GM12878 (cell line): ENCODE measurements around the gene LYPD5. TPM values are rescaled to one million over a fixed set of nuclear protein-coding genes. Genes with fewer than 3 reads are reported as not detected.

Source experiments
- BCL11A ChIP-seq: IDR thresholded peaks from 2 replicates; pipeline ENCODE4 v1.6.1; 2011; ENCODE audit warnings: low read depth, low read length
- CBX3 ChIP-seq: fragments of 200-600 bp; sonication (generic); IDR thresholded peaks from 2 replicates; pipeline ENCODE4 v1.6.1; 2016; ENCODE audit warnings: low read depth, borderline replicate concordance
- CEBPB ChIP-seq, 2 experiments: fragments of 150-350 bp in 1 of 2; IDR thresholded peaks; 2 replicates each; pipeline ENCODE4 v1.6.1; 2012 to 2014; ENCODE audit warnings: low read depth in 2 of 2, low read length in 2 of 2, borderline replicate concordance in 1 of 2, inconsistent platforms in 1 of 2
- CHD4 ChIP-seq: fragments of 200-600 bp; sonication (generic); IDR thresholded peaks from 2 replicates; pipeline ENCODE4 v1.6.1; 2016; ENCODE audit warnings: mild to moderate bottlenecking
- EED ChIP-seq: sonication (generic); IDR thresholded peaks from 2 replicates; pipeline ENCODE4 v1.6.1; 2016; ENCODE audit warnings: antibody characterized with exemption, low read depth
- FOXM1 ChIP-seq: IDR thresholded peaks from 2 replicates; pipeline ENCODE4 v1.6.1; 2012; ENCODE audit warnings: low read depth, mild to moderate bottlenecking, inconsistent platforms, low read length, moderate library complexity
- HDAC6 ChIP-seq: fragments of 200-600 bp; sonication (generic); IDR thresholded peaks from one replicate; pipeline ENCODE4 v1.8.0; 2017; ENCODE audit warnings: antibody characterized with exemption; ENCODE audit not compliant: unreplicated experiment
- IKZF2 ChIP-seq, 2 experiments: fragments of 450-650 bp; IDR thresholded peaks; 2 replicates each; pipeline ENCODE4 v1.6.1; 2017; ENCODE audit warnings: mild to moderate bottlenecking in 2 of 2, moderate library complexity in 2 of 2
- MTA2 ChIP-seq: fragments of 450-650 bp; IDR thresholded peaks from 2 replicates; pipeline ENCODE4 v1.6.1; 2016; ENCODE audit warnings: low read depth, mild to moderate bottlenecking, moderate library complexity
- NBN ChIP-seq: fragments of 450-650 bp; IDR thresholded peaks from 2 replicates; pipeline ENCODE4 v1.6.1; 2016
- NFYB ChIP-seq: IDR thresholded peaks from 2 replicates; pipeline ENCODE4 v1.6.1; 2011; ENCODE audit warnings: low read depth, mild to moderate bottlenecking, low read length, improper control_type of control experiment, moderate library complexity; ENCODE audit not compliant: insufficient read depth
- POU2F2 ChIP-seq: IDR thresholded peaks from 3 replicates; pipeline ENCODE4 v1.6.1; 2011; ENCODE audit warnings: low read depth, mild to moderate bottlenecking, low read length, borderline replicate concordance
- RUNX3 ChIP-seq: IDR thresholded peaks from 2 replicates; pipeline ENCODE4 v1.6.1; 2012; ENCODE audit warnings: low read length, inconsistent platforms
- SMARCA5 ChIP-seq: fragments of 450-650 bp; IDR thresholded peaks from 2 replicates; pipeline ENCODE4 v1.6.1; 2017; ENCODE audit warnings: mild to moderate bottlenecking
- SMC3 ChIP-seq: IDR thresholded peaks from 2 replicates; pipeline ENCODE4 v1.6.1; 2011; ENCODE audit warnings: low read length, improper control_type of control experiment, borderline replicate concordance
- SRF ChIP-seq, 2 experiments: IDR thresholded peaks; 2 replicates each; pipeline ENCODE4 v1.6.1; 2011; ENCODE audit warnings: low read depth in 2 of 2, low read length in 2 of 2, mild to moderate bottlenecking in 1 of 2, moderate library complexity in 1 of 2
- SUZ12 ChIP-seq: fragments of 200-600 bp; sonication (generic); IDR thresholded peaks from one replicate; pipeline ENCODE4 v1.6.1; 2018; ENCODE audit warnings: antibody characterized with exemption, mild to moderate bottlenecking; ENCODE audit not compliant: unreplicated experiment
- TARDBP ChIP-seq: IDR thresholded peaks from 2 replicates; pipeline ENCODE4 v1.6.1; 2016; ENCODE audit warnings: borderline replicate concordance
- TBL1XR1 ChIP-seq: IDR thresholded peaks from 2 replicates; pipeline ENCODE4 v1.6.1; 2012; ENCODE audit warnings: low read depth, low read length, improper control_type of control experiment
- TCF12 ChIP-seq: IDR thresholded peaks from 2 replicates; pipeline ENCODE4 v1.6.1; 2011; ENCODE audit warnings: low read depth, mild to moderate bottlenecking, low read length
- TCF7 ChIP-seq: IDR thresholded peaks from 2 replicates; pipeline ENCODE4 v1.6.1; 2014; ENCODE audit warnings: antibody characterized with exemption, borderline replicate concordance
- YBX1 ChIP-seq: fragments of 450-650 bp; IDR thresholded peaks from 2 replicates; pipeline ENCODE4 v1.6.1; 2016; ENCODE audit warnings: antibody characterized with exemption
- ZNF207 ChIP-seq: fragments of 450-650 bp; IDR thresholded peaks from 2 replicates; pipeline ENCODE4 v1.6.1; 2014; ENCODE audit warnings: antibody characterized with exemption, mild to moderate bottlenecking, borderline replicate concordance
- ZNF384 ChIP-seq: IDR thresholded peaks from 2 replicates; pipeline ENCODE4 v1.6.1; 2012; ENCODE audit warnings: low read depth, mild to moderate bottlenecking, low read length, improper control_type of control experiment, borderline replicate concordance
- polyA plus RNA-seq, 11 experiments: library from polyadenylated mRNA; depleted of rRNA in 4 of 11; unstranded in 6 of 11; stranded (reverse) in 5 of 11; fragments of >200 nt; fragmentation: Nextera tagmentation in 4 of 11; fragmentation: Illumina TruSeq in 1 of 11; extraction: Ambion mirVana in 4 of 11; extraction: Trizol in 1 of 11; gene quantifications; 1 replicate in 1 of 11; 2 replicates in 10 of 11; pipeline versions ENCODE4 v1.2.1 to v1.2.3, GENCODE V29; 2011 to 2016; ENCODE audit warnings: inconsistent platforms in 2 of 11, missing spikeins in 2 of 11, low read depth in 1 of 11
- total RNA-seq, 4 experiments: library from RNA; depleted of rRNA in 3 of 4; stranded (reverse); fragments of >200 nt in 3 of 4; fragmentation: Illumina TruSeq in 1 of 4; extraction: Trizol in 1 of 4; gene quantifications; 2 replicates each; pipeline versions ENCODE4 v1.2.1 to v1.2.3, GENCODE V29; 2013 to 2021
- TF ChIP-seq, protein P1 (sequence below): IDR thresholded peaks from 2 replicates; pipeline ENCODE4 v1.6.1; 2012; ENCODE audit warnings: low read depth, low read length, improper control_type of control experiment
- TF ChIP-seq, protein P2 (sequence below): fragments of 450-650 bp; IDR thresholded peaks from 2 replicates; pipeline ENCODE4 v1.6.1; 2017; ENCODE audit warnings: mild to moderate bottlenecking, moderate library complexity
- TF ChIP-seq, protein P3 (sequence below): fragments of 150-350 bp; IDR thresholded peaks from 2 replicates; pipeline ENCODE4 v1.6.1; 2016; ENCODE audit warnings: low read depth, low read length

Gene LYPD5
- total and polyA plus RNA-seq, 10 of the 15 experiments (the other 5 are each of a cell fraction or from before 2014, with no cell fraction given): 0.04 to 2.2 (median 0.69) TPM; not detected in 1

DNA sequence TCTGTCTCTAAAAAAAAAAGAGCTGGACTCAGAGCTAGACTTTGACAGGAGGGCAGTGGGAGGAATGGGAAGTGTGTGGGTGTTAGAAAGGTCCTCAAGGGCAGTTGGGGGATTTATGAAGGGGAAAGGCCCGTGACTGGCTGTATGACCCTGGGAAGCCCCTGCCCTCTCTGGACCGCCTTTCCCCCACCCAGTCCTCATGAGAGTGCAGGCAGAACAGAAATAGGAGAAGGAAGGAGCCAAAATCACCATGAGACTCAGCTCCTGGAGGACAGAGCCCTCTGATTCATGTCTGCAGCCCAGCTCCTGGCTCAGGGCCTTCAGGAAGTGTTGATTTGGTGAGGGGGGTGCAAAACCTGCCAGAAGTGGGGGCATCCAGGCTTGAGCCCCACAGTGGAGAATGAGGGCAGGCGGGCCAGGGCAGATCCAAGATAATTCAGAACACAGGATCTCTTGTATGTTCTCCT, 38.7 kb downstream of the LYPD5 start (continued):
- no peak for TF ChIP-seq SRF (IDR thresholded peaks at IDR 0.05; ENCODE audit: low read depth in 2 of 2, low read length in 2 of 2)
- TF ChIP-seq ZNF384: peak; percentile 68; the same call in 1 of the 2 replicates
- peak; percentile 49; the same call in 1 of the 2 replicates for TF ChIP-seq MTA2
- TF ChIP-seq IKZF2 (IDR thresholded peaks at IDR 0.05): peak; percentile 84 to 87
- no peak for TF ChIP-seq NFYB
- no peak for TF ChIP-seq SUZ12
- TF ChIP-seq CBX3: no peak
- no peak; the same call in 1 of the 2 replicates for TF ChIP-seq NBN
- no peak for TF ChIP-seq SMC3
- peak; percentile 84; the same call in 1 of the 2 replicates for TF ChIP-seq FOXM1
- TF ChIP-seq CHD4: no peak
- no peak; the same call in 1 of the 2 replicates for TF ChIP-seq TBL1XR1
- TF ChIP-seq, protein P1, sequence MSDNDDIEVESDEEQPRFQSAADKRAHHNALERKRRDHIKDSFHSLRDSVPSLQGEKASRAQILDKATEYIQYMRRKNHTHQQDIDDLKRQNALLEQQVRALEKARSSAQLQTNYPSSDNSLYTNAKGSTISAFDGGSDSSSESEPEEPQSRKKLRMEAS: no peak
- TF ChIP-seq SMARCA5: no peak
- no peak for TF ChIP-seq ZNF207
- TF ChIP-seq YBX1: no peak
- TF ChIP-seq CEBPB (IDR thresholded peaks at IDR 0.05; ENCODE audit: borderline replicate concordance in 1 of 2, low read depth in 2 of 2, low read length in 2 of 2): no peak
- TF ChIP-seq BCL11A: peak; percentile 80
- peak; percentile 42; the same call in 1 of the 3 replicates for TF ChIP-seq POU2F2
- TF ChIP-seq EED: peak; percentile 94
- TF ChIP-seq, protein P2, sequence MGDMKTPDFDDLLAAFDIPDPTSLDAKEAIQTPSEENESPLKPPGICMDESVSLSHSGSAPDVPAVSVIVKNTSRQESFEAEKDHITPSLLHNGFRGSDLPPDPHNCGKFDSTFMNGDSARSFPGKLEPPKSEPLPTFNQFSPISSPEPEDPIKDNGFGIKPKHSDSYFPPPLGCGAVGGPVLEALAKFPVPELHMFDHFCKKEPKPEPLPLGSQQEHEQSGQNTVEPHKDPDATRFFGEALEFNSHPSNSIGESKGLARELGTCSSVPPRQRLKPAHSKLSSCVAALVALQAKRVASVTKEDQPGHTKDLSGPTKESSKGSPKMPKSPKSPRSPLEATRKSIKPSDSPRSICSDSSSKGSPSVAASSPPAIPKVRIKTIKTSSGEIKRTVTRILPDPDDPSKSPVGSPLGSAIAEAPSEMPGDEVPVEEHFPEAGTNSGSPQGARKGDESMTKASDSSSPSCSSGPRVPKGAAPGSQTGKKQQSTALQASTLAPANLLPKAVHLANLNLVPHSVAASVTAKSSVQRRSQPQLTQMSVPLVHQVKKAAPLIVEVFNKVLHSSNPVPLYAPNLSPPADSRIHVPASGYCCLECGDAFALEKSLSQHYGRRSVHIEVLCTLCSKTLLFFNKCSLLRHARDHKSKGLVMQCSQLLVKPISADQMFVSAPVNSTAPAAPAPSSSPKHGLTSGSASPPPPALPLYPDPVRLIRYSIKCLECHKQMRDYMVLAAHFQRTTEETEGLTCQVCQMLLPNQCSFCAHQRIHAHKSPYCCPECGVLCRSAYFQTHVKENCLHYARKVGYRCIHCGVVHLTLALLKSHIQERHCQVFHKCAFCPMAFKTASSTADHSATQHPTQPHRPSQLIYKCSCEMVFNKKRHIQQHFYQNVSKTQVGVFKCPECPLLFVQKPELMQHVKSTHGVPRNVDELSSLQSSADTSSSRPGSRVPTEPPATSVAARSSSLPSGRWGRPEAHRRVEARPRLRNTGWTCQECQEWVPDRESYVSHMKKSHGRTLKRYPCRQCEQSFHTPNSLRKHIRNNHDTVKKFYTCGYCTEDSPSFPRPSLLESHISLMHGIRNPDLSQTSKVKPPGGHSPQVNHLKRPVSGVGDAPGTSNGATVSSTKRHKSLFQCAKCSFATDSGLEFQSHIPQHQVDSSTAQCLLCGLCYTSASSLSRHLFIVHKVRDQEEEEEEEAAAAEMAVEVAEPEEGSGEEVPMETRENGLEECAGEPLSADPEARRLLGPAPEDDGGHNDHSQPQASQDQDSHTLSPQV: no peak
- peak; percentile 44; the same call in 1 of the 2 replicates for TF ChIP-seq TCF12
- TF ChIP-seq, protein P3, sequence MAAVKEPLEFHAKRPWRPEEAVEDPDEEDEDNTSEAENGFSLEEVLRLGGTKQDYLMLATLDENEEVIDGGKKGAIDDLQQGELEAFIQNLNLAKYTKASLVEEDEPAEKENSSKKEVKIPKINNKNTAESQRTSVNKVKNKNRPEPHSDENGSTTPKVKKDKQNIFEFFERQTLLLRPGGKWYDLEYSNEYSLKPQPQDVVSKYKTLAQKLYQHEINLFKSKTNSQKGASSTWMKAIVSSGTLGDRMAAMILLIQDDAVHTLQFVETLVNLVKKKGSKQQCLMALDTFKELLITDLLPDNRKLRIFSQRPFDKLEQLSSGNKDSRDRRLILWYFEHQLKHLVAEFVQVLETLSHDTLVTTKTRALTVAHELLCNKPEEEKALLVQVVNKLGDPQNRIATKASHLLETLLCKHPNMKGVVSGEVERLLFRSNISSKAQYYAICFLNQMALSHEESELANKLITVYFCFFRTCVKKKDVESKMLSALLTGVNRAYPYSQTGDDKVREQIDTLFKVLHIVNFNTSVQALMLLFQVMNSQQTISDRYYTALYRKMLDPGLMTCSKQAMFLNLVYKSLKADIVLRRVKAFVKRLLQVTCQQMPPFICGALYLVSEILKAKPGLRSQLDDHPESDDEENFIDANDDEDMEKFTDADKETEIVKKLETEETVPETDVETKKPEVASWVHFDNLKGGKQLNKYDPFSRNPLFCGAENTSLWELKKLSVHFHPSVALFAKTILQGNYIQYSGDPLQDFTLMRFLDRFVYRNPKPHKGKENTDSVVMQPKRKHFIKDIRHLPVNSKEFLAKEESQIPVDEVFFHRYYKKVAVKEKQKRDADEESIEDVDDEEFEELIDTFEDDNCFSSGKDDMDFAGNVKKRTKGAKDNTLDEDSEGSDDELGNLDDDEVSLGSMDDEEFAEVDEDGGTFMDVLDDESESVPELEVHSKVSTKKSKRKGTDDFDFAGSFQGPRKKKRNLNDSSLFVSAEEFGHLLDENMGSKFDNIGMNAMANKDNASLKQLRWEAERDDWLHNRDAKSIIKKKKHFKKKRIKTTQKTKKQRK: no peak
- no peak for TF ChIP-seq TCF7
- TF ChIP-seq RUNX3: peak; percentile 77
- TF ChIP-seq TARDBP: no peak
- no peak for TF ChIP-seq HDAC6
